ENCODE data around the gene COL16A1.

The COL16A1 gene

DNA sequence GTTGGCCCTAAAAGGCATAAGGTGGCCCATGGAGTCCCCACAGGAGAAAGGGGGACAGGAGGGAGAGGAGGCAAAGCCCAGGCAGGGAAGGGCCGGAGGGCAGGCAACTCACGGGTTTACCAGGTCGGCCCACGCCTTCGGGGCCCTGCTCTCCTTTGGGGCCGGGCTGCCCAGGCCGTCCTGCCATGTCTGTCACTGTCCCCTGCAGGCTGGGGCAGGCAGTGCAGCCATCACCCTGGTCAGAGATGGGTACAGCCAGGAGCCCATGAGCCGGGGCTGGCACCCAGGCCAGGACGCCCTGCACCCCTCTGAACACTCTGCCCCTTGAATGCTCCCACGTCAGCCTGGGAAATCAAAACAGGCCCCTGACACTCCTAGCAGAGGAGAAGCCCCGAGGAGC, 19.8 kb downstream of the COL16A1 start:
- DNase-seq, result no peak

DNA sequence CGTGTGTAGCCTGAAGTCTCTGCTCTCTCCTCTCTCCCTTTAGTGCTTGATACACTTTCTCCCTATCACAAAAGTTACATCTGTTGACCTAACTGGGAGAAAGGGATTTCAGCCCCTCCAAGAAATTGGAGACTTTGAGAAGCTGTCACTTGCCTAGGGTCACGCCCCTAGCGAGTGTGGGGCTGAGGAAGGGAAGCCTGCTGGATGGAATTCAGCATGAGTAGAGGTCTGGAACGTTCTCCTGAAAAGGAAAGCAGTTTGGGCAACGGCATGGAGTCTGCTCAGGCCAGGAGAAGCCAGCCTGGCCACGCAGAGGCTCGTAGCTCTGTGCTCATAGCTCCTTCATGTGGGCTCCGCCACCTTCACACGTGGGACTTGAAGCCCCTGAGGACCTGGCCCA, 22.4 kb downstream of the COL16A1 start:
- DNase-seq, result no peak

DNA sequence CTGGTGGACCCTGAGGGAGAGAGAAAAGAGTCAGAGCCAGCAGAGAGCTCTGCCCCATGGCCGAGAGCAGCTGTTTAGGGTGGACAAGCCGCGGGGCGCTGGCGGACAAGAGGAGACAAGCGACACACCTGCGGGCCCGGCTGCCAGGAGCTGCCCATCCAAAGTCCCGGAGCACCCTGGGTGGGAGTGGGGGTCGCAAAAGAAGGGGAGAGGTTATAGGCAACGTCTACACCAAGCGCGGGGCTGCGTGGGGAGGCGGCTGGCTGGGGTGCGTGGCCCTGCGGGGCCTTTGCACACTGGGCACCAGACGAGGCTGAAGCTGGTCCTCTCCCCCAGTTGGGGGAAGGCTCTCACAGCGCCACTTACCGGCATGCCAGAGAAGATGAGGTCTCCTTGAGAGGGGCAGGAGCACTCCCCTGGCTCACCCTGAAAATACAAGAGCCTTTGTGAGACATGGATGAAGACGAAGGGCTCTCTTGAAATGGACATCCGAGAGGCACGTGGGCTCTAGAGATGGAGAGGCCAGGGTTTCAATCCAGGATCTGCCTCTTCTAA, 24.1 kb downstream of the COL16A1 start:
- DNase-seq, result no peak

DNA sequence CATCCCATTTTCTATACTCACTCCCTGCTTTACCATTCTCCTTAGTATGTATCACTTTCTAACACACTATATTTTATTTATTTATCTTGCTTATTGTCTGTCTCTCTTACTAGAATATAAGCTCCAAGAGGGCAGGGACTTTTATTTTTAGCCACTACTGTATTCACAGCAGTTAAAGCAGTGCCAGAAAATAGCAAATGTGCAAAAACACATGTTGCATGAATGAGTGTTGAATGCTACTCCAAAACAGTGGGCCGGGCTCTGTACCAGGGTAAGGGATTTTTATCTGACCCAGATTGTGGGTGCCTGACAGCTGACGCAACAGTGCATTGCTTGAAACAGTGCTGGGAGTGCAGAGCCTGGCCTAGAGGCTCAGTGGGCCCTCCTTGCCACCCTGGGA, 24.7 kb downstream of the COL16A1 start:
- no peak for DNase-seq

DNA sequence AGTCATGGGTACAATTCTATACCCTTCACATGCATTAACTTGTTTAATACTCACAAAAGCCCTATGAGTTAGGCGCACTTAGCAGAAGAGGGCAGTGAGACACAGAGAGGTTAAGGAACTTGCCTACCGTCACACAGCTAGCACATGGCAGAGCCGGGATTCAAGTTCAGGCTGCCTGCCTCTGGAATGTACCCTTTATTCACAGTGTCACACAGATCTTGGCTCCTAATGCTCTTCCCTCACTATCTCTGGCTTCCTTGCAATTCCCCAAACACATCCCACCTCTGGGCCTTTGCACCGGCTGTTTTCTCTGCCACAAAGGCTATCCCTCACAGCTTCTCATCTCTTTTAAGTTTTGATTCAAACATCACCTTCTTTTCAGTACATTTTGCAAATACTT, 25.1 kb downstream of the COL16A1 start:
- no peak for DNase-seq

DNA sequence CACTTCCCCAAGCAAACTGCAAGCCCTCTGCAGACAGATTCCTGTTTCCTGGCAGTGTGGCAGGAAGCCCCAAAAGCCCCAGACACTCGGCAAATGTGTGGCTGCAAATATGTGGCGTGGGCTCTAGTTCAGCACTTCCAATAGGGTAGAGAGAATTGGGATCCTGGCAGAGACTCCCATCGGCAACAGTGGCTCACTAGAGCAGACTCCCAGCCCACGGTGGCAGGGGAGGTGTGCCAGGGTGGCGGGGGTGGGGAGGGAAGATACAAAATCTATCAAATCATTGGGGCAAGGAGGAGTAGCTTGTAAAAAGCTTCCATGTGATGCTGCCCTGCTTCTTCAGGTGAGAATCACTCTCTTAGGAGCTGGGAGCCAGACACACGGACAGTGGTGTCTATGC, 25.9 kb downstream of the COL16A1 start:
- no peak for DNase-seq

DNA sequence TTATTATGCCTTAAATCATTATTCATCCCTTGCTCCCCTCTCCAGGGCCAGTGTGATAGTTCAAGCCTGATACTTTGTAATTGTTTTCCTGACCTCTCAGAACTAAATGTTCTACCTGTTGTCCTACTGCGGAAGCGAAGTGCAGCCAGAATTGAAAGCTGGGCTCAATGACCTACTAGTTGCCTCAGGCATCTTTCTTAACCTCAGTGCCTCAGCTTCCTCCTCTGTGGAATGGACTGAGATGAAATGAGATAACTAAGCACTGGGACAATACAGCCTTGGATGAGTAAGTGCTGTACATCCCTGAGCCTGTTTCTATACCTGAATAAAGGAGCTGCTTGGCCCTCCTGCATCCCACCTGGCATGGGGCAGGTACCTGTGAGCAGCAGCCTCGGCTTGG, 26.4 kb downstream of the COL16A1 start:
- no peak for DNase-seq

DNA sequence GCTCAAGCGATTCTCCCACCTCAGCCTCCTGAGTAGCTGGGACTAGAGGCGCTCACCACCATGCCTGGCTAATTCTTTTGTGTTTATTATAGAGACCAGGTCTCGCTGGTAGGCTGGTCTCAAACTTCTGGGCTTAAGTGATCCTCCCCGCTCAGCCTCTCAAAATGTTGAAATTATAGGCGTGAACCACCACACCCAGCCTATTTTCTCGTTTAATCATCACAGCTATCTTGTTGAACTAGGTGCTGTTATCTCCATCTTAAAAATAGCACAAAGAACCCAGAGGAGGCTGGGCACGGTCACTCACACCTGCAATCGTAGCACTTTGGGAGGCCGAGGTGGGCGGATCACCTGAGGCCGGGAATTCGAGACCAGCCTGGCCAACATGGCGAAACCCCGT, 28.1 kb downstream of the COL16A1 start:
- no peak for DNase-seq

DNA sequence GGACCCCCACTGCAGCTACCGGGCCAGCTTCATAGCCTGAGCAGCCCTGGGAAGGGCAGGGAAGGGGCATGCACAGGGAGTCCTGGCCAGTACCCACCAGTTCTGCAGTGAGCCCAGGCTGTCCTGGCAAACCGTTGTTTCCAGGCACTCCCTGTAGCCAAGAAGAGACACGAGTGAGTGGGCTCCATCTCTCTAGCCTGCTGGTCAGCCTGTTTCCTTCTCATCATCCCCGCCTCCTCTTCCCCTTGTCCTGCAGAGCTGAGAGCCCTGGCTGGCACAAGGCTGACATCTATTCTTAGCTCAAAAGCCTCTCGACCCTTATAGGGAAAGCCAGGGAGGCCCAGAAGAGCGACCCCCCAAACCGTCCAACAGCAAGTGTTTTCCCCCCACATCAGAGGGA, 28.7 kb downstream of the COL16A1 start:
- no peak for DNase-seq

DNA sequence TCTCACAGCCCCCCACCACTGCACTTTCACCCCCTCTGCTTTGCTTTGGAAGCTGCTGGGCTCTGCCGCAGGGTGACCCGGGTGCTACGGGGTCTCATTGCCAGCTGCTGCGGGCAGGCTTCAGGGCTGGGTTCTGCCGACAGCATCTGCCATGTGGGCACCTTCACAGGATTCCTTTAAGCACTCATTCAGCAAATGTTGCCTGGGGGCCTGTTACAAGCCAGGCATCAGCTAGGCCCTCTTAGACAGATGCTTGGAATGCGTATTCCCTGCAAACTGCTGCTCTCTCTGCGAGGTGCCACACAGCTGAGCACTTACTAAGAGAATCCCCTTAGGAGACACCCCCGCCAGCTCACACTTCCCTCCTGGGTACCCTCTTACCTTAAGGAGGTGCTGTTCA, 29.2 kb downstream of the COL16A1 start:
- DNase-seq, result no peak

DNA sequence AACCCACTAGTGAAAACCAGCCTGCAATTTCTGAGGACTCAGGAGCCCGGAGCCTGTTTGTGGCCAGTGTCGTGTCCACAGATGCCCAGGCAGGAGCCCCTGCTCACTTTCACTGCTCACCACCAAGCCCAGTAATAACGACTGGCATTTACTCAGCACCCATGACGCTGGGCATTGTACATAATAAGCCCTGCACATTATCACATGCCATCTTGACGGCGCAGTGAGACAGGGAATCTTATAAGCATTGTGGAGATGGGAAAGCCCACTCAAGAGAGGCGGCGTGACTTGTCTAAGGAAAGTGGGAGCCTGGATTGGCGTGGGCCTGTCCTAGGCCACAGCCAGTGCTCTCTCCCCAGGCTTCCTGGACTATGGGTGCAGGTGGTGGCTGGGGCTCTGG, 30.4 kb downstream of the COL16A1 start:
- no peak for DNase-seq

DNA sequence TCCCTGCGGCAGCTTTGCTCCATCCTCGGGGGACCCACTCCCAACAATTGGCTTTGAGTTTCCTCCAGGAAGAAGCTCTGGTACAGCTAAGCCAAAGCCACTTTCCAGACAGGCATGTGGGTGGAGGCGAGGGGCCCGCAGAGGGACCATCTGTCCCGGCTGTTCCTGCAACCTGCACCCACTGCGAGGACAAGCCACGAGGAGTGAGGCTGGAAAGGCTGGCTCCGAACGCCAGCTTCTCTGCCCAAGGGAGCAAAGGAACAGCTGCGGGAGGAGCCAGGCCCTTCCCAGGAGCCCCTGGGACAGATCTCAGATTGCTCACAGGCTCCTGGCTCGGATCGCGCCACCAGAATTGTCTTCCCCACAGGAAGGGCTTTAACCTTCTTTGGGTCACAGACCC, 30.8 kb downstream of the COL16A1 start:
- DNase-seq, result no peak

DNA sequence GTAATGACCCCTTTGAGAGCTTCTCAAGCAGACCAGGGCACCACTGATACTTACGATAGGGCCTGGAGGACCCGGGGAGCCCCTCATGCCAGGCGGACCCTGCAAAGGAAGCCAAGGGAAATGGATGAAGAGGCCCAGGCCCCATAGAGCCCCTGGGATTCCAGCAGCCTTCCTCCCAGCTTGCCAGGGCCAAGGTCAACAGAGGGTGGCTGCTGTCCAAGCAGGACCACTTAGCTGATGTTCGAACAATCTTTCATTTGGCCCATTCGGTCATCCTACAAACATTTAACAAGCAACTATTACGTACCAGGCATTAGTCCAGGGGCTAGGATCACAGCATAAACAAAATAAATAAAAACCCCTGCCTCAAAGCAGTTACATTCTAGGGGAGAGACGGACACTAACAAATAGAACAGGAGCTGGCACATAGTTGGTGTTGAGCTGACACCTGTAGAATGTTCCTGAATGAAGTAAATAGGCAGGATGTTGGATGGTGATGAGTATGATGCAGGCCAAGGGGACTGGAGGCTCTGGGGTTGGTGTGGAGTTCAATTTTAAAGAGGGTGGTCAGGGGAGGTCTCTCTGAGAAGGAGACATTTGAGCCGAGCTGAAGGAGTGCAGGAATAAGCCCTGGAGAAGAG, 32.1 kb downstream of the COL16A1 start:
- no peak for DNase-seq

DNA sequence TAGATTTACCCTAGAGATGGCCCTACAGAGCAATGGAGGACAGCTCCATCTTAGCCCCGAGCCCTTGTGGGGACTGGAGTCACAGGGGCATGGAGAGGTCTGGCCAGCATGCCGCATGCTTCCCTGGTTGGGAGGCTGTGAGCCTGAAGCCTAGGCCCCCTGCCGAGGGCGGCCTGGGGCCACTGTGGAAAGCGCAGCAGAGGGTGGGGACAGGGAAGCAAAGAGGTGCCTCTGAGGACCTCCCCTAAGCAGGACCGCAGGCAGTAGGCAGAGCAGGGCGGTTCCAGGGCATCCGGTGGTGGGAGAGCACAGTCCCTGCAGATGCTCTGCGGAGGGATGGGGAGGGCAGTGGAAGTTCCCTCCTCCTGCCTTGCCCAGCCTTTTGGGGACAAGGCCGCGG, 32.7 kb downstream of the COL16A1 start:
- DNase-seq, result no peak

DNA sequence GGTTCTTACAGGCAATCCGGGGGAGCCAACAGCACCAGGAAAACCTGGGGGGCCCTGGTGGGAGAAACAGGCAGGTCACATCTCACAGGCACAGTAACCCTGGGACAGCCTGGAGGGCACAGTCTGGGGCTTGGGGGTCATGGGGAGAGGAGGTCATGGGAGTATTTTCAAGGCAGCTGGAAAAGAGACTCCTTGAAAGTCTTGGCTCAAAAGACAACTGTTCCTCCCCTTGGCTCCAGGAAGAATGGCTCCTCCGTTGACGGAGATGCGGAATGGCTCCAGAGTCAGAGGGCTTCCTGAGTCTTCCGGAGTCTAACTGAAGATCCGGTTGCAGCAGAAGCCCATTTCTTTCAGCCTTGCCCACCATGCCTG, 33.2 kb downstream of the COL16A1 start:
- no peak for DNase-seq

DNA sequence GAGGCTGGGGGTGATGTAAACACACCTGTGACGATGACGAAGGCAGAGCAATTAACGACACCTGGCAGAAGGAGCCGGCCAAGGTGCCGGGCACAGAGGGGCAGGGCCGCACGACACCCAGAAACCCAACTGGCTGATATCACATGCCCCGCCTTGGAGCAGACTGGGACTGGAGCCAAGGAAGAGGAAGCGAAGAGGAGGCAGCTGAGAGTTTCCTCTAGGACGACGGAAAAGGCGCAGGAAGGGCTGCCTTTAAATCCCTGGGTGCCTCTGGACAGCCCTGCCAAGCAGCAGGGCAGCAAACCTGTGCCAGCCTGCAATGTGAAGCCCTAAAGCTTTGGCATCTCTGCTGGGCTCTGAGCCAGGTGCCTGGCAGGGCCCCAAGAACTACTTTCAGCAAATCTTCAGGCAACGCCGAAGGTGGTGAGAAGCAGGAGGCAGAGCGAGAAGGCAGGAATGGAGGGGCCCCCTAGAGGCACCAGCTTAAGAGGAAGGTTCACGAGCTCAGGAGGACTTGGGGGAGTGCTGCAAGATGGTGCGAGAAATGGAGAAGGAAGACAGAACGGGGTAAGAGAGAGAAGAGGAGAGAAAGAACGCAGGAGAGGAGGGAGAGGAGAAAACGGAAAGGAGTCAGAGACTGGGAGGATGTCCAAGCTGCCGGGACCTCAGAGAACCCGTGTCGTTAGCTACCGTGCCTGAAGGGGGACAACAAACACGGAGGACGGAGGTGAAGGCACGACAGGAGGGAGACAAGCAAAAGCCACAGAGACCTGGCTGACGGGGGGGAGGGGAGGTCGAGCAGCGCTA, 33.8 kb downstream of the COL16A1 start:
- no peak for DNase-seq

DNA sequence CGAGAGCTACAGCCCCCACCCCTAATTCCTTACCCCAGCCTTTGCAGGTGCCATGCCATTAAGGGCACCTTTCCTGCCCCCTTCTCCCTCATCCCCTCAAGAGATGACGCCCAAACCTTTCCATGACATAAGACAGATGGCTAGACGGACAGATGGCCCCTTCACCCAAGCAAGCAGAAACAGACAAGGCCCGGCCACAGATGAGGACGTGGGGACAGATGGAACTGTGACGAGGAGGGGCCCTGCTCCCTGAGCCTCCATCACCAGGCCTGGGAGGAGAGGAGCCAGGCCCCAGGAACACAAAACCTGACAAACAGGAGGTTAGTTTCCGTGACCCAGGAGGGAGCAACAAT, 34.4 kb downstream of the COL16A1 start:
- DNase-seq, result no peak

DNA sequence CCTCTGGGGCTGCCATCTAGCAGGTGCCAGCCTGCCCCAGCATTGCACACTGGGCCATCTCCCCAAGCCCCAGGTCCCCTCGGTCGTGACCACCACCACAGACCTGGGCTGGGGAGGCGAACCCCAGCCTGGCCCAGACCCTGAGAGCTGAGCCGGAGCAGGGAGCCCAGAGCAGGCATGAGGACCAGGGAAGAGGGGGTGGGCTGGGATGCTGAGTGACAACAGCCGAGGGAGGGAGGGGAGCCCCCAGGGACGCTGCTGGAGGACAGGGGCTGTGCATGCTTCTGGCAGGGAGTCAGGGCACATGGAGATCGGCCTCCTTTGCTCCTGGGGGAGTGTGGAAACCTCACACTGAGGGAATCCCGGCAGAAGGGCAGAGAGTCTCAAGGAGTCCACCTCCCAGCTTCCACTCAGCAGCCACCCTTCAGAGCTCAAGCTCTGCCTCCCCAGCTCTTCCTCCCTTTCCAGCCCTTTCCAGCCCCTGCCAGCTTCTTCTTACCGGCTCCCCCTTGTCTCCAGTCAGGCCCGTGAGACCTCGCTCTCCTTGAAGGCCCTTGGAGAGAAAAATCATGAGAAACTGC, 35.4 kb downstream of the COL16A1 start:
- no peak for DNase-seq

DNA sequence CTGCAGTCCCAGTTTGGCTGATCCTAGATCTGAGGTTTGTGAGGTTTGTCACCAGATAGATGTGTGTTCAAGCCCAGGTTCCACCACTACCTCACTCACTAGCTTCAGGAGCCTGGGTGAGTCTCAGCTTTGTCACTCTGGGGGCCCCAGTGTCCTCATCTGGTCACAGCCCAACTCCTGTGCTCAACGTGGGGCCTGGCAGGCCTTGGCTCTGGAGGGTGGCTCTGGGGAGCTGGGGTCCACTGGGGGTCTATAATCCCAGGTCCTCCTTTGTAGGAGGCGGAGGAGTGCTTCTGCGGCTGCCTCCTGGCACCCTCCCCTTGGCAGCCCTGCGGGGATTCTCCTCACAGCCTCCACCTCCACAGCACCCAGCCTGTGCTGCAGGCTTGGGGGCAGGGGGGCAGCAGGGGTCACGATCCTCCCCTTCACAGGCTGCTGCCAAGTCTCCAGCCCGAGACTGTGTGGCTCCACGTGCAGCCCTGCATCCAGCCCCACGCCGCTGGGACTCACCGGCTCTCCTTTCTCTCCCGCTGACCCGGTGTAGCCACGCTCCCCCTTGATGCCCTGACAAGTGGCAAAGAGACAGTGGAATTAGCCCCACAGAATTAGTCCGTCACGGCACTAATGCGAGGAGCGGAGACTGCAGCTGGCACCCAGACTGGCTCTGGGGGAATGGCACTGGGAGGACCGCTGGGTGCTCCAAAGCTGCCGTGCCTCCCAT, 36.6 kb downstream of the COL16A1 start:
- no peak for DNase-seq

DNA sequence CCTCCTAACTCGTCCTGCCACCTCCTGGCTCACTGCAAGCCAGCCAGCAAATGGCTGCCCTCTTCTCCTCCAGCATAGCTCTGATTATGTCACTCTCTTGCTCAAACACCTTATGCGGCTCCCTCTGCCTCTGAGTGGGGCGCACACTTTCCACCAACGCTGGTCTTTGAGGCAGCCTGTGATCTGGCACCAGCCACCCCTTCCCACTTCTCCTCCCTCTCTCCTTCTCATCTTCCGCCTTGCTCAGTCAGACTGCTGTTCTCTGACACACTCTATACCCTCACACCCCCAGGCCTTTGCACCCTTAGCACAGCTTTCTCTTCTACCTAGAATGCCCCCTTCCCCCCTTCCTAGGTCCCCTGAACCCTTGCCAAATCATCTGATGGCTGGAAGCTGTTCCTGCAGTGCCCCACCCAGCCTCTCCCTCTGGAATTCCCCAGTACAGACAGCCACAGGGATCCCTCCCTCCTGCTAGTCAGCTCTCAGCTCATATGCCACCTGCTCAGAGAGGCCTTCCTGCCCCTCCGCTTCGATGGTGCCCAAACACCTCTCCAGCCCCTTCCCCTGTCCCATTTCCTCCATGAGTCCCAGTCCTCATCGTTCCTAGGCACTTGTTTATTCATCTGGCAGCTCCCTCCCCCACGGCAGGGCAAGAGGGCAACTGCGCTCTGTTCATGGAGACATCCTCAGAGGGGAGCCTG, 37.4 kb downstream of the COL16A1 start:
- DNase-seq, result no peak

DNA sequence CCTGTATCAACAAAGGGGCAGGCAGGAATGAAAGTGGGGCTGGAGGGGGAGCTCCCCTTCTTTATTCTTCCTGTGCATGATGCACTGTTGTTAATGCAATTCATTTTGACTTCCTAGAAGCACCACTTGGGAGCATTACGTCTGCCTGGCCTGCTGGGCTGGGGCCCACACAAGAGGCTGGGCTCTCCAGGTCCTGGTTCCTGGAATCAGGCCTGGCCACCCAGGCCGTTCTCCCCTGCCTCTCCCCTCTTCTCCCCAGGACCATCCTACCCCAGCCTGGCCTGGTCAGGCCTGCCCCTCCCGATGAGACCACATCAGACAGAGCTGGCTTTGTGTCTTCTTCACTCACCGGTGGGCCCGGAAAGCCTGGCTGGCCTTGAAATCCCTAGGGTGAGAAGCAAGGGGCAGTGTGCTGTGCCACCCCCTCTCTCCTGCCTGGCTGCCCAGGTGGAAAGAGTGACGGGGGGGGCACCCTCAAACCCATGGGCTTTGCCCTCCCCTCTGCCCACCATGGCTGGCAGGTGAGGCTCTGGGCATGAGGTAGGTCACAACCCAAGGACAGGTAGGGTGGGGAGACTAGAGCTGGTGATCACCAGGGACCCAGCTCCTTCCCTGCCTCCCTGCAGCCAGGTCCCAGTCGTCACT, 38.5 kb downstream of the COL16A1 start:
- DNase-seq, result no peak

DNA sequence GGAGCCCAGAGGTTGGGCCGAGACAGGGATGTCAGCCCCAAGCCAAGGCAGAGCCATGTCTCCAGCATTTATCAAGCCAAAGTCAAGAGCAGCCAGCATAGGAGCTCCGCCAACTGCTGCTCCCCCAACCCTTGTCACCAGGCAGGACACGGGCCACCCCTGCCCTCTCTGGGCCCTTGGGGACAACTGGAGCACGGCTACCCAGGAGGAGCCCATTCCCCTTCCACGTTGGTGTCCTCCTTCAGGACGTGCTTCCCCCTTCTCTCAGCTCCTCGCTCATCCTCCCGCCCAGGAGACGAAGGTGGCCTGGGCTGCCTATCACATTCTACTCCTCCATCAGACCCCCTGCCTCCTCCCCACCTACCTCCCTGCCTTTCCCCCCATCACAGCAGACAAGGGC, 39.3 kb downstream of the COL16A1 start:
- DNase-seq, result no peak

Data from effector CD4-positive, alpha-beta T cell (primary cell).